GM19023 (cell line): ENCODE measurements around the gene CEACAM5.
"Not testable (repeated sequence)": the region's sequence is repeated elsewhere in the genome, so short reads cannot be mapped to it uniquely, and the experiment has no call there.

Experiments used
- ATAC-seq: cut with Tn5 transposase; IDR thresholded peaks from one replicate; pipeline ENCODE4 v1.9.1; 2021; ENCODE audit warnings: mild to moderate bottlenecking, moderate library complexity; ENCODE audit not compliant: unreplicated experiment

The CEACAM5 gene

DNA sequence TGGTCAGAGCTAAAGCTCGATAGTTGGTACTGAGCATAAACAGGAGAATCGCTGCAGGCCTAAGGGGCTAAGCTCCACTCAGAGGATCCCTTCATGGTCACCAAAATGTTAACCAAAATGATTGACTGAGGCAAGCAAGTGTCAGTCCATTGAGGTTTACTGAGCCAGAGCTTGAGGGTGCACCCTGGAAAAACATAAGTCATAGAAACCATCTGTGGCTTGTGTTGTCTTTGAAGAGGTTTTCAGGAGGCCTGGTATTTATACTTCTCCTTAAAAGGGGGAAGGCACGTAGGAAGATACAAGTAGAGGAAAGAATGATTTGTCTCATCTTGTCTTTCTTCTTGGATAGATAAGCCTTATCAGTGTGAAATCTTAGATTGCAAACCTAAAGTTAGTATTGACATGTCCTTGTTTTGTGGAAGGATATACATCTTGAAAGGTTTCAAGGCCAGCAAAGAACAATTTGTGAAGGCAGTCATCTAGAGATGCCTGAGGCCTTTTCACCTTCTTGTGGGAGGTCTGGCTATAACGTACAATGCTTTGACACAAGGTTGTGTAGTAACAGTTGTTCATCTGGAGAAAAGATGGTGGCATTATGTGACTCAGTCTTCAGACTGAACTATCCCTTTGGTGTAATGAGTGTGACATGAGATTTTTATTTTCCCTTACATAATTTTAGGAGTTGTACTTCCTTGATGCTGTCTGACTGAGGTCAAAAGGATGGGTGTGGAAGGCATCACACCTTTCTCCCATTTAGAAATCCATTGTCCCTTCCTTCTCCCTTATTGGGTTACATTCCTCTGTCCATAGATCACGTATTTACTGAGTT is 32.2 kb downstream of the CEACAM5 start:
- ATAC-seq, result no peak

DNA sequence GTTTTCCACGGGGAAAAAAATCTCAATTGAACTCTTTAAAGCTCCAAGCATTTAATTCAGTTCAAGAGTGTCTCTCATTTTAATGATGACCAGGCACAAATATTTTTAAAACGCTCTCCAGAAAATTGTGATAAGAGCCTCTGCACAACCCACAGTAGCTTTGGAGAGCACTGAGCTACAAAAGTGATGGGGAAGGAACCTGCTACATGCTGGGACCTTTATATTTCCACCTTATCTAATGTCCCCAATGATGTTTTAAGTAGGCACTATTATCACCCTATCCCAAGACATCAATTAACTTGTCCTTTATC is 32.8 kb downstream of the CEACAM5 start:
- no peak for ATAC-seq

DNA sequence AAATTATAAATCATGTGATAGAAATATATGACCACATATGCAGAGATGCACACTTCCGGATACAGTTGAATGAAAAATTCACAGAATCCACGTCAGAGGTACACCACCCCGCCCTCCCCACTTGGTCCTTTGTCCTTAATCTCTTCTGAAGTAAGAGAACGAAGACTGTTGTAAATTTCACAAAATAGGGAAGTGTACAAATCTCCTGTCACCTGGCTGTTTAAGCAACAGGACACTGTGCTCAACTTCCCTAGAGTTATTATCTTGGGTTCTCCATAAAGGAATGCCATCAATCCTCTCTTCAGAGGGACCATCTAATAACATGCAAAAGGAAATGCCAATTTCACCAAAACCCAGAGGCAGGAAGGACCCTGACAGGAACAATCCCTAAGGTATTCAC is 36.4 kb downstream of the CEACAM5 start:
- no peak for ATAC-seq

DNA sequence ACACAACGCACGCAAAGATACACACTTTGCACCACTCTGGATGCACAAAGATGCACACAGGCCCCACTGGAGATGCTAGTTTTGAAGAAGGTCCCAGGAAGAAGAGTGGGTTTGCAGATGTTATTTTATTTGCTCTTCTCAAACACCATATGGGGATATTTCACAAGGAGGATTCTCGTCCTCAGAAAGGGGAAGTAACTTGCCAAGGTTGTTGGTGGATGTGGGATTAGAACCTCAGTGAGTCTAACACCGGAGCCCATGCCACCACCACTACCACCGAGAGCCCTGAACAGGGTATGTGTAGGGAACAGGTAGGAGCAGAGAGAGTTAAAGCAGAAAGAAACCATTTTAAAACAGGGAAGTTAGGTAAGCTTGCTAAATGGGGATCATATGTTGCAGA is 37.3 kb downstream of the CEACAM5 start:
- ATAC-seq, result no peak

DNA sequence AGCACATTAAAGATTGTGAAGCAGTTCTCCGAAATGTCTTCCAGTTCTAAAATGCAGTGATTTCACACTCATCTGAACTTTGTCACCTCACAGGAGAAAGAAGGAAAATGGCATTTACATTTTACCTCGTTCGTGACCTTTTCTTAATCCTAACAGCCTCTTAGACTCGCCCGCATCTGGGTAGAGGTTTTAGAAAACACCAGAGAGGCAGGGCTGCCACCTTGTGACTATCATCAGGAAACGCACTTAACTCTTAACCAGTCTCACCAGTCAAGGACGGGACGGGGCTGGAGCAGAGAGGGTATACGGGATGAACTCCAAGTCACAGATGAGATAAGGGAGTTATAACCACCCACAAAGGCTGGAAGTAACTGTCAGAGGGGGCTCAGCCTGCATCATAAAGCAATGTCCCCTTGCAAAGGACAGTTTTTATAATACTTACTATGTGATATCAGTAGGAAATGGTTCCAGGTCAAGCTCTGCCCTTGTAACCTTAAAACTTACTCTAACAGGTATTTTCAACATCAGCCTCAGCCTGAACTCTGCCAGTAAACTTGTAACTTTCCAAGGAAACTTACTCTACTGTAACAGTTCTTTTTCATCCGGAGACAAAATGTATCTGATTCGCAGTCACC is 38.3 kb downstream of the CEACAM5 start:
- ATAC-seq, result no peak

DNA sequence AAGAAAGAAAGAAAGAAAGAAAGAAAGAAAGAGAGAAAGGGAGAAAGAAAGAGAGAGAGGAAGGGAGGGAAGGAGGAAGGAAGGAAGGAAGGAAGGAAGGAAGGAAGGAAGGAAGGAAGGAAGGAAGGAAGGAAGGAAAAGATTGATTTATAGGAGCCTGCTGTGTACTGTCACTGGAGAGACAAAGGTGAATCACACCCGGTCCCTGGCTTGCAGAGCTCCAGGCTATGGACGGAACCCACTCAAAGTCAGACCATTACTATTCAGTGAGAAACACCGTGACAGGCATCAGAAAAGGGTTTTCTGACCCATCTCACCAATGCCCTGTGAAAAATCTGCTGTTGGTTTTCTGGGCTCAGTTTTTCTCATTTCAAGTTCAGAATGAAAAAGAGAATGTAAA is 39.6 kb downstream of the CEACAM5 start:
- ATAC-seq, result no peak

DNA sequence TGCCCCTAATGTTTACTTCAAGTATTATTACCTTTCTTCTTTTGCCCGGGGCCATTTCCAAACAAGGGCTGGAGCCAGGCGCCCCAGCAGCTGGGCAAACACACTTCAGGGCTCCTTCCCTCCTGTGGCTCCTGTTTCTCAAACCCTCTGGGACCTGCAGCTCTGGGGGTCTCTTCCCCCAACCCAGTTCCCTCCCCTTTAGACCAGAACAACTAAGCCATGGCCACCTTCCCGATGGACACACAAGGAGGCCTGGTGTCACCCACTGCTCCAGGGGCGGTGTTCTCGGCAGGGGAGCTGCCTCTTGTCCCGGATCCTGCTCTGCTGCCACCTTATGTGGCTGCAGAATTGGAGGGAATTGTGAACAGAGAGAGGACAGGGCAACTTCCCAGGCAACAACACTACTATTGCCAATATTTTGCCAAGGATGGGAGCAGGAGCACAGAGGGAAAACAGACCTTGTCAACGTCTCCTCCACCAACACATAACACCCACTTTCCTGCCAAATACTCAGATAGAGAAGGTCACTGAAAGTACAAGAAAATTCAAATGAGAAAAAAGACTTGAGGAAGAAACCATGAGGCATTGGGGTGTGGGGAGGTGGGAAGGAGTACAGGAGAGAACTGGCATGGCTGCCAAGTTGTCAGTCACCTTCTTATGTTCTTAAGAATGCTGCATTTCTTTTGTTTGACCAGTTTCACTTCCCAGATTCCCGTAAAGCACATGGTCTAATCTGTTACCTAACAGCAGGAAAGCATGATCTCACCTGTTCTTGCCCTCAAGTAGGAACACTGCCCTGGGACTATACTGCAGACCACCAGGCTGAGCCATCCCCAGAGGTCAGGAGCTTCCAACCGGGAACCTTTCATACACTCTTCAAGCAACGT is 42.1 kb downstream of the CEACAM5 start:
- ATAC-seq, result not testable (repeated sequence)

DNA sequence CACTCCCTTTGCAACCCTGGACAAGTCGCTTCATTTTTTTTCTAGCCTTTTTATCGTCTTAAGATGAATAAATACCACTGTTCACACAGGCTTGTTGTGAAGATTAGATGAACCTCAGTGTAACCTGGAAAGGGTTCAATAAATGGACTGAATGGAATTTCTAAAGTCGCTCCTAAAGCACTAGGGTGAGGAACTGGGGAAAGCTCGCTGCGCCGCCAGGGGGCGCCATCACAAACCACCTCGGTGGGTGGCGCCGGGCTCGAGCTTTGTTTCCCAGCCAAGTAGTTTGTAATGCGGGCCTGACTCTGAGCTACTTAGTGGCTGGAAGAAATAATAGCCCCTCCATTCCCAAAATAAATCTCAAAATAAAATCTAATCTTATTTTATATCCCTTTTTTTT is 44.7 kb downstream of the CEACAM5 start:
- ATAC-seq, result no peak

DNA sequence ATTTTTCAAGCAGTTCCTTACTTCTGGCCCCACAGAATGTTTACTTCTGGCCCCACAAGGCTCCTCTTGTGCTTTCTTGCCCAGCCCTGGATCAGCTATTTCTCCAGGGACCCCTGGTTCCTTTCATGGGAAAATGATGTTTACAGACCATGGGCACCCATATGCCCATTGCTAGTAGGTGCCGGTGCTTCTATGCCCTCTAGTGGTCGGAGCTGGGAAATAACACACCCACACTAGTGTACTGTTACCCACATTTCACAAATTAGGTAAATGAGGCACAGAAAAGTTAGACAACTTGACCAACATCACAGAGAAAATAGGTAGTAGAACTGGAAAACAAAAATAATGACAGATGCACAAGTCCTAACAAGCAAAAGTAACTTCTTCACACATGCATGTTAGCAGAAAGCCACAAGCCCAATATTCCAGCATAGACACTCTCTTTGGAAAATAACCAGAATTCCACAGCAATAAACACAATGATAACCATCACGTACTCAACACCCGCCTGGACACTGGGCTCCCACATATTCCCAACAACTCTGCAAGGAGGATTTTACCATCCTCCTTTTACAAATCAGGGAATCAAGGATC is 45.6 kb downstream of the CEACAM5 start:
- no peak for ATAC-seq

DNA sequence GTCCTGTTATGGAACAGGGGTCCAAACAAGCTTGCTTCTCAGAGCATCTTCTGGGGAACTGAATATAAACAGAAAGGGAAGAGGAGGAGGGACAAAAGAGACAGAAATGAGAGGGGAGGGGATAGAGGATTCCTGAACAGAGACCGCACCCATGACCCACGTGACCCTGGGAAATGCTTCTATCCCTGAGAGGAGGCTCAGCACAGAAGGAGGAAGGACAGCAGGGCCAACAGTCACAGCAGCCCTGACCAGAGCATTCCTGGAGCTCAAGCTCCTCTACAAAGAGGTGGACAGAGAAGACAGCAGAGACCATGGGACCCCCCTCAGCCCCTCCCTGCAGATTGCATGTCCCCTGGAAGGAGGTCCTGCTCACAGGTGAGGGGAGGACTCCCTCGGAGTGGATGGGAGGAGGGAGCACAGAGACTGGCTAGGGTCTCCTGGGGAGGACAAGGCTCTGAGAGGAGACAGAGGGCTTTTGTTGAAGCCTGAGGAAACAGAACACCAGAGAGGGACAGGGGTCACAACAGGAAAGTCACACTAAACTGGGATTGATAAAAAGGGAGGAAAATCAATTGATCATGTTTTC is 47.0 kb downstream of the CEACAM5 start, which contains the start of gene CEACAM6:
TSS of gene CEACAM6 (plus strand) at position 203 of the 586 bp plus-strand sequence. CDS start at position 312, 109 bp downstream.
- ATAC-seq, result no peak

DNA sequence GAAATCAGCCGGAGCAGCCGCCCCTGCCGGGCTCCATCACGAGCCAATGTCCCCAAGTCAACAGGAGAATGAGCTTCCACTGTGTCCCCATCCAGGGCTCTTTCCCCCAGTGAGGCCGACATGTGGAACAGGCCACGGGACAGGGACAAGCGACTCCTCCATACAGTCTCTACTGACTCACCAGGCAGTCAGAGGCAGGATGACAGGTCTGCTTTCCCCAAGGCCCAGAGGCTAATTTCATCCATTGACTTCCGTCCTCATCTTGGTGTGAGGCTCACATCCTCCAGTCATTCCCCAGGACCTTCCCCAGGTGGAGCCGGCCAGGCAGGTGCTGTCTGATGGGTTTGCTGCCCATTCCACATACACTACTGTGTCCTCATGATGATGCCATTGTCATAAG is 50.4 kb downstream of the CEACAM5 start:
- ATAC-seq, result no peak

DNA sequence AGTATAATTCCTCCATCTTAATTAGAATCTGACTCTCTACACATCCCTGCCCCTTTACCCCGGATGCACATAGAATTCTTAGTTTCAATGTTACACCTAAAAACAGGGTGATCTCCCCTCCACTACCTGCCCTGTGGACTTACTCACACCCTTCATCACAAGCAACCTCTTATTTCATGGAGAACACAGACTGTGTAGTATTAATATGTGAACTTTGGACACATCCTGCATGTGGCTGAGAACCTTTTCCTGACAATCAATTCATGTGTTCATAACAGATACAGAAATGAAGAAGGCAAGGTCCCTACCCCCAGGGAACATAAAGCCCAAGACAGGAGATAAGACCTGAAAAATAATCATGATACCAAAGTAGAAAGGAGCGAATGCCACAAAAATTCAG is 58.7 kb downstream of the CEACAM5 start:
- no peak for ATAC-seq

DNA sequence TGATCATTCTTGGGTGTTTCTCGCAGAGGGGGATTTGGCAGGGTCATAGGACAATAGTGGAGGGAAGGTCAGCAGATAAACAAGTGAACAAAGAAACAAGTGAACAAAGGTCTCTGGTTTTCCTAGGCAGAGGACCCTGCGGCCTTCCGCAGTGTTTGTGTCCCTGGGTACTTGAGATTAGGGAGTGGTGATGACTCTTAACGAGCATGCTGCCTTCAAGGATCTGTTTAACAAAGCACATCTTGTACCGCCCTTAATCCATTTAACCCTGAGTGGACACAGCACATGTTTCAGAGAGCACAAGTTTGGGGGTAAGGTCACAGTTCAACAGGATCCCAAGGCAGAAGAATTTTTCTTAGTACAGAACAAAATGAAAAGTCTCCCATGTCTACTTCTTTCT is 59.7 kb downstream of the CEACAM5 start:
- not testable (repeated sequence) for ATAC-seq

DNA sequence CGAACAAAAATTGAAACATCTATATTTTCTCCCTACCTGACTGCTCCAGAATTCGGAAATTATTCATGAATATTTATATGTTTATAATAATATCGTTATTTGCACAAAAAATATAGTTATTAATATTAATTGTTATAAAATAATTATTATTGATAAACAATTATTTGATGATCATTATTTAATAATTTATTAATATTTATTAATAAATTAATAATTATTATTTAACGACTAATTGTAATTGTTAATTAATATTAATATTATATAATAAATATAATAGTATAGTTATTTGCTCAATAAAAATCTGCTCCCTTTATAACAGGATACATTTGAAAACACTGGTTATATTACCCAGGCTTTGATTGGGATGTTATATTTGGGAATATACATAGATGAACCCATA is 61.2 kb downstream of the CEACAM5 start:
- no peak for ATAC-seq

DNA sequence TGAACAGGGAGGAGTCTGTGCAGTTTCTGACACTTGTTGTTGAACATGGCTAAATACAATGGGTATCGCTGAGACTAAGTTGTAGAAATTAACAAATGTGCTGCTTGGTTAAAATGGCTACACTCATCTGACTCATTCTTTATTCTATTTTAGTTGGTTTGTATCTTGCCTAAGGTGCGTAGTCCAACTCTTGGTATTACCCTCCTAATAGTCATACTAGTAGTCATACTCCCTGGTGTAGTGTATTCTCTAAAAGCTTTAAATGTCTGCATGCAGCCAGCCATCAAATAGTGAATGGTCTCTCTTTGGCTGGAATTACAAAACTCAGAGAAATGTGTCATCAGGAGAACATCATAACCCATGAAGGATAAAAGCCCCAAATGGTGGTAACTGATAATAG is 63.0 kb downstream of the CEACAM5 start:
- no peak for ATAC-seq

DNA sequence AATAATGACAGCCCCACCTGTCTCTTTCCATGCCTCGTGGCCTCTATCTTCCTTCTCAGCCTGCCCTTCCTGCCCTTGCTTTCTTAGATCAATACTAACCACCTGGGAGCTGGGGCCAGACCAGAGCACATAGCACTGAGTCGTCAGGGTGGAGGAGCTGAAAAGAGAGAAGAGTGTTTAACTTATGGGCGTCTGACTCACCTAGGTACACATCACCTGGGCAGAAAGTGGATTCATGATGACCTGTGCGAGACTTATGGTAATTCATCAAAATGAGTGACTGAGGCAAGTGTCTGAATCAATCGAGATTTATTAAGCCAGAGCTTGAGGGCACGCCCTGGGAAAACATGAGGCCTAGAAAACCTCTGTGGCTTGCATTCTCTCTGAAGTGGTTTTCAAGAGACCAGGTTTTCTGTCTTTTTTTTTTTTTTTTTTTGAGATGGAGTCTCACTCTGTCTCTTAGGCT is 66.1 kb downstream of the CEACAM5 start:
- no peak for ATAC-seq

DNA sequence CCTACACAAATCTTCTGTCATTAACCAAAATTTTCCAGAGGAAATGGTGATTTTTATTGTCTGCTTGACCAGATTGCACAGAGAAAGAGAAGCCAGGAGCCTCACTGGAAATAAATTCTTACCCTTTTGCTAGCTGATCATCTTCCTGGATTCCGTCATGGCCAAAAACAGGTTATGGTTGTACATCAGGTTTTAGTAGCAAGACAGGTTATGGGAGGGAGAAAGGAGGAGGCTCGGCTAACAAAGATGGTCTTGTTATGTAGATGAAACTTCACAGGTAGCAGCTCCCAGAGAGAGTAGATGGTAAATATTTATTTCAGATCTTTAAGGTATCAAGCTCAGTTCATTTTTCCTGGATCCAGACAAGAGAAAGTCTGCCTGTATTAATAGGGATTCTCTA is 68.3 kb downstream of the CEACAM5 start:
- ATAC-seq, result no peak
